Mesenchymal stem cell (in vitro differentiated cells and primary cell): ENCODE data around the gene ITGB8.

ENCODE experiments used
- DNase-seq: peaks from one replicate; pipeline ENCODE4 v3.0.0-alpha.2; 2013
- H2AFZ ChIP-seq: one replicate; pipeline ENCODE4 v1.6.1; 2013; ENCODE audit warnings: low read depth, mild to moderate bottlenecking, control low read depth, inconsistent platforms, low read length, moderate library complexity
- H2AK5ac ChIP-seq: 2 replicates; pipeline ENCODE4 v1.6.1; 2013; ENCODE audit warnings: low read length, moderate library complexity, mild to moderate bottlenecking, inconsistent platforms; ENCODE audit not compliant: severe bottlenecking
- H2BK120ac ChIP-seq: one replicate; pipeline ENCODE4 v1.6.1; 2013; ENCODE audit warnings: low read depth, mild to moderate bottlenecking, inconsistent platforms, low read length, moderate library complexity
- H2BK12ac ChIP-seq, 2 experiments: one replicate each; pipeline ENCODE4 v1.6.1; 2013; ENCODE audit warnings: inconsistent platforms in 2 of 2, low read length in 2 of 2, mild to moderate bottlenecking in 2 of 2, moderate library complexity in 2 of 2, control low read depth in 1 of 2
- H2BK15ac ChIP-seq: one replicate; pipeline ENCODE4 v1.6.1; 2013; ENCODE audit warnings: mild to moderate bottlenecking, low read depth, inconsistent platforms; ENCODE audit not compliant: poor library complexity, severe bottlenecking
- H2BK5ac ChIP-seq: 2 replicates; pipeline ENCODE4 v1.6.1; 2013; ENCODE audit warnings: low read depth, mild to moderate bottlenecking, low read length, control low read depth, inconsistent platforms; ENCODE audit not compliant: poor library complexity, severe bottlenecking
- H3K14ac ChIP-seq, 2 experiments: one replicate each; pipeline ENCODE4 v1.6.1; 2013; ENCODE audit warnings: inconsistent platforms in 2 of 2, low read length in 2 of 2, control low read depth in 1 of 2, mild to moderate bottlenecking in 1 of 2, moderate library complexity in 1 of 2
- H3K18ac ChIP-seq, 2 experiments: one replicate each; pipeline ENCODE4 v1.6.1; 2013; ENCODE audit warnings: inconsistent platforms in 2 of 2, low read length in 2 of 2, control low read depth in 1 of 2, low read depth in 1 of 2, mild to moderate bottlenecking in 1 of 2
- H3K23ac ChIP-seq, 2 experiments: one replicate each; pipeline ENCODE4 v1.6.1; 2013; ENCODE audit warnings: inconsistent platforms in 2 of 2, low read length in 2 of 2, mild to moderate bottlenecking in 2 of 2, moderate library complexity in 2 of 2, control low read depth in 1 of 2
- H3K27ac ChIP-seq: 2 replicates; pipeline ENCODE4 v1.5.1; 2013; ENCODE audit warnings: mild to moderate bottlenecking, moderate library complexity, low read length, control low read depth, inconsistent platforms; ENCODE audit not compliant: poor library complexity, severe bottlenecking
- H3K27me3 ChIP-seq, 2 experiments: 2 replicates each; pipeline versions ENCODE4 v1.6.1 to v1.7.0; 2013; ENCODE audit warnings: low read length in 2 of 2, mild to moderate bottlenecking in 2 of 2, moderate library complexity in 2 of 2, control low read depth in 1 of 2, inconsistent platforms in 1 of 2; ENCODE audit not compliant: control insufficient read depth in 1 of 2, insufficient read depth in 1 of 2
- H3K36me3 ChIP-seq, 2 experiments: 2 replicates each; pipeline versions ENCODE4 v1.6.1 to v1.7.0; 2013; ENCODE audit warnings: low read length in 2 of 2, control low read depth in 1 of 2, inconsistent platforms in 1 of 2, low read depth in 1 of 2, mild to moderate bottlenecking in 1 of 2; ENCODE audit not compliant: insufficient read depth in 2 of 2, control insufficient read depth in 1 of 2
- H3K4ac ChIP-seq, 2 experiments: one replicate each; pipeline ENCODE4 v1.6.1; 2013; ENCODE audit warnings: inconsistent platforms in 2 of 2, low read length in 2 of 2, mild to moderate bottlenecking in 2 of 2, moderate library complexity in 2 of 2, control low read depth in 1 of 2, low read depth in 1 of 2
- H3K4me1 ChIP-seq: 2 replicates; pipeline ENCODE4 v1.6.1; 2013; ENCODE audit warnings: low read depth, low read length, control low read depth; ENCODE audit not compliant: control insufficient read depth, insufficient read depth
- H3K4me2 ChIP-seq: 2 replicates; pipeline ENCODE4 v1.6.1; 2013; ENCODE audit warnings: low read length, mild to moderate bottlenecking, inconsistent platforms; ENCODE audit not compliant: poor library complexity, severe bottlenecking
- H3K4me3 ChIP-seq, 2 experiments: 2 replicates each; pipeline versions ENCODE4 v1.5.1 to v1.7.0; 2013; ENCODE audit warnings: low read length in 2 of 2, mild to moderate bottlenecking in 2 of 2, control low read depth in 1 of 2, low read depth in 1 of 2; ENCODE audit not compliant: insufficient read depth in 1 of 2
- H3K79me1 ChIP-seq: replicated peaks from 2 replicates; pipeline ENCODE4 v1.6.1; 2013; ENCODE audit warnings: mild to moderate bottlenecking, control low read depth, low read length, inconsistent platforms; ENCODE audit not compliant: poor library complexity, severe bottlenecking
- H3K9ac ChIP-seq: 2 replicates; pipeline ENCODE4 v1.7.0; 2013; ENCODE audit warnings: mild to moderate bottlenecking, low read length, moderate library complexity
- H3K9me3 ChIP-seq: 2 replicates; pipeline ENCODE4 v1.7.0; 2013; ENCODE audit warnings: mild to moderate bottlenecking, low read length; ENCODE audit not compliant: control insufficient read depth
- H4K8ac ChIP-seq: one replicate; pipeline ENCODE4 v1.6.1; 2013; ENCODE audit warnings: inconsistent platforms, mild to moderate bottlenecking, low read length, moderate library complexity
- H4K91ac ChIP-seq: one replicate; pipeline ENCODE4 v1.6.1; 2013; ENCODE audit warnings: mild to moderate bottlenecking, low read length, inconsistent platforms
- WGBS: methylation state at CpG from one replicate; pipeline ENCODE4 v1.1.7; 2013; ENCODE audit warnings: mixed read lengths; 5-methylcytosine and 5-hydroxymethylcytosine counted together

The ITGB8 gene

GRCh38 chr7:20401861-20402746 lies 71.4 kb downstream of the ITGB8 start:
- Histone ChIP-seq H2BK15ac (no peak overlapping the region), H3K9ac (peak overlapping the region; percentile 23), H3K4me2 (no peak overlapping the region), H4K91ac (no peak overlapping the region), H3K4me3 (no peak overlapping the region), H3K27ac (no peak overlapping the region), H3K14ac (no peak overlapping the region), H2AFZ (no peak overlapping the region), H3K27me3 (no peaks in the 10 kb centered on the region), H2BK12ac (no peak overlapping the region), H3K79me1 (peaks cover 7% of the 10 kb centered on the region), H3K36me3 (peaks cover 16 to 38% of the 10 kb centered on the region in 2 experiments), H3K4me1 (peaks cover 2% of the 10 kb centered on the region), H3K18ac (no peak overlapping the region), H3K9me3 (no peaks in the 10 kb centered on the region), H4K8ac (no peak overlapping the region), H3K23ac (no peak overlapping the region), H2BK5ac (no peak overlapping the region), H3K4ac (no peak overlapping the region), H2AK5ac (no peak overlapping the region), H2BK120ac (no peak overlapping the region)
- no peak for DNase-seq
- 75% methylated on average over 2 of the region's 3 CpGs for WGBS

GRCh38 chr7:20402747-20403230 lies 72.1 kb downstream of the ITGB8 start:
- WGBS, result 80% methylated on average over 1 of the region's 4 CpGs
- Histone ChIP-seq H3K9ac (peak overlapping the region; percentile 23), H3K36me3 (peaks cover 12 to 32% of the 10 kb centered on the region in 2 experiments), H3K4me3 (no peak overlapping the region), H3K23ac (no peak overlapping the region), H3K79me1 (peaks cover 5% of the 10 kb centered on the region), H3K27me3 (no peaks in the 10 kb centered on the region), H3K9me3 (no peaks in the 10 kb centered on the region), H3K18ac (no peak overlapping the region), H2BK12ac (no peak overlapping the region), H2AK5ac (no peak overlapping the region), H2AFZ (no peak overlapping the region), H3K27ac (no peak overlapping the region), H2BK120ac (no peak overlapping the region), H3K4me1 (peaks cover 2% of the 10 kb centered on the region), H3K4ac (no peak overlapping the region), H2BK5ac (no peak overlapping the region), H3K4me2 (no peak overlapping the region), H4K91ac (no peak overlapping the region), H3K14ac (no peak overlapping the region), H4K8ac (no peak overlapping the region), H2BK15ac (no peak overlapping the region)
- no peak for DNase-seq

DNA sequence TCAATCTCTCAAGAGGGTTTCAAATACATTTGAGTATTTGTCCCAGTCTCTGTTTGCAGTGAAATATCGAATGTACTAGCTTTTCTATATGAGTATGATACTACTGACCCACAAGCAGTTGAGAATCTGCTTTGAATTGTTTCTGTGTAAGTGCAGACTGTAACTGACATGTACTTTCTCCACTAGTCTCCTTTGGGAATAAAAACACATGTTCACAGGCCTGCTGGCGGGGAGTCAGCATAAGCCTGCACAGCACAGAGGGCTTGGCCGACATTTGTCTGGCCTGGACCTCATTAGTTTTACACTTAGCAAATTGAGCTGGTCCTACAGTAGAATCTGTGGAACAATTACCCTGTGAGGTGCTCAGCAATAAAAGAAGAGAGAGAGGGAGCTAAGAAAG lies 72.6 kb downstream of the ITGB8 start:
- no peak overlapping the region for H3K4me2 ChIP-seq
- H3K9me3 ChIP-seq, result no peaks in the 10 kb centered on the region
- H2BK120ac ChIP-seq, result no peak overlapping the region
- peak overlapping the region; percentile 23 for H3K9ac ChIP-seq
- H3K23ac ChIP-seq, result no peak overlapping the region
- peaks cover 5% of the 10 kb centered on the region for H3K79me1 ChIP-seq
- no peaks in the 10 kb centered on the region for H3K27me3 ChIP-seq
- H2AFZ ChIP-seq, result no peak overlapping the region
- no peak overlapping the region for H2BK12ac ChIP-seq
- H3K36me3 ChIP-seq, result peaks cover 13 to 26% of the 10 kb centered on the region in 2 experiments
- H3K4me3 ChIP-seq, result no peak overlapping the region
- no peak for DNase-seq
- no peak overlapping the region for H4K8ac ChIP-seq
- H3K4ac ChIP-seq, result no peak overlapping the region
- no peak overlapping the region for H3K14ac ChIP-seq
- H2AK5ac ChIP-seq, result no peak overlapping the region
- peaks cover 2% of the 10 kb centered on the region for H3K4me1 ChIP-seq
- no peak overlapping the region for H3K18ac ChIP-seq
- H3K27ac ChIP-seq, result no peak overlapping the region
- H2BK5ac ChIP-seq, result no peak overlapping the region
- no peak overlapping the region for H4K91ac ChIP-seq
- 82% methylated on average over 2 of the region's 3 CpGs for WGBS
- no peak overlapping the region for H2BK15ac ChIP-seq

DNA sequence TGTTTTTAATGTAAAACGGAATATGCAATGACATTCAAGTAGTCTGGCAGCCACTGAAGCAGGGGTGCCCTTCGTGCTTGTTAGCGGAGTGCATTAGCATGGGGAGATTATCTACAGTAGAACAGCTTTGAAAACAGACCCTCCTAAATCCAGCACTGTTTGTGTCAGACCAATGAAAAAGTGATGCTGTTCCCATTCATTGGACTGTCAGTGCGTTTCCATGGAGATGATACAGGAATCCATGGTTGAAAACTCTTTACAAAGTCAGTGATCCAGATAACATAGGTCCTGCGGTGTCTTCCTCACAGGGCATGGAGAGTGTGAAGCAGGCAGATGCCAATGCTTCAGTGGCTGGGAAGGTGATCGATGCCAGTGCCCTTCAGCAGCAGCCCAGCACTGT lies 73.6 kb downstream of the ITGB8 start:
- WGBS, result 96% methylated on average over 6 of the region's 6 CpGs
- Histone ChIP-seq H3K14ac (peak overlapping the region in 1 of 2 experiments; percentile 26), H3K4me1 (peaks cover 2% of the 10 kb centered on the region), H2BK12ac (no peak overlapping the region), H3K18ac (no peak overlapping the region), H2BK15ac (no peak overlapping the region), H3K23ac (no peak overlapping the region), H3K4me3 (no peak overlapping the region), H3K4ac (no peak overlapping the region), H3K27ac (no peak overlapping the region), H3K27me3 (no peaks in the 10 kb centered on the region), H2BK5ac (no peak overlapping the region), H2BK120ac (no peak overlapping the region), H4K91ac (no peak overlapping the region), H2AK5ac (no peak overlapping the region), H3K36me3 (peaks cover 15 to 25% of the 10 kb centered on the region in 2 experiments), H3K9me3 (no peaks in the 10 kb centered on the region), H2AFZ (no peak overlapping the region), H3K79me1 (peaks cover 5% of the 10 kb centered on the region), H3K4me2 (no peak overlapping the region), H3K9ac (no peak overlapping the region), H4K8ac (no peak overlapping the region)
- no peak for DNase-seq
